ENCODE data around the gene PLPPR3.

The PLPPR3 gene

GRCh38 chr19:810077-810855 lies 11.5 kb downstream of the PLPPR3 start:
- H3K4me3 ChIP-seq (ENCODE audit: low read length), result no peak overlapping the region
- no peak for DNase-seq (ENCODE audit: low read depth)
- no peak for TF ChIP-seq CTCF (IDR thresholded peaks at IDR 0.05; ENCODE audit: insufficient read depth, low read depth, low read length, missing control alignments)

GRCh38 chr19:808423-808775 lies 13.4 kb downstream of the PLPPR3 start:
- no peak for TF ChIP-seq CTCF (IDR thresholded peaks at IDR 0.05; ENCODE audit: insufficient read depth, low read depth, low read length, missing control alignments)
- H3K4me3 ChIP-seq (ENCODE audit: low read length), result no peak overlapping the region

GRCh38 chr19:807627-808422 lies 13.9 kb downstream of the PLPPR3 start:
- H3K4me3 ChIP-seq (ENCODE audit: low read length), result no peak overlapping the region
- TF ChIP-seq CTCF (IDR thresholded peaks at IDR 0.05; ENCODE audit: insufficient read depth, low read depth, low read length, missing control alignments), result no peak
- no peak for DNase-seq (ENCODE audit: low read depth)

More at GRCh38 chr19:808423-808775, 13.4 kb downstream of the PLPPR3 start:
- DNase-seq (ENCODE audit: low read depth), result no peak

GRCh38 chr19:806815-807421 lies 14.8 kb downstream of the PLPPR3 start:
- no peak overlapping the region for H3K4me3 ChIP-seq (ENCODE audit: low read length)
- no peak for TF ChIP-seq CTCF (IDR thresholded peaks at IDR 0.05; ENCODE audit: insufficient read depth, low read depth, low read length, missing control alignments)
- DNase-seq (ENCODE audit: low read depth), result no peak

- no peak for TF ChIP-seq CTCF (IDR thresholded peaks at IDR 0.05; ENCODE audit: insufficient read depth, low read depth, low read length, missing control alignments)
- no peak for DNase-seq (ENCODE audit: low read depth)
- H3K4me3 ChIP-seq (ENCODE audit: low read length), result no peak overlapping the region
These were observed 15.9 kb downstream of the PLPPR3 start for GRCh38 chr19:805600-806550.

GRCh38 chr19:805166-805551 lies 16.6 kb downstream of the PLPPR3 start:
- TF ChIP-seq CTCF (IDR thresholded peaks at IDR 0.05; ENCODE audit: insufficient read depth, low read depth, low read length, missing control alignments), result no peak
- DNase-seq (ENCODE audit: low read depth), result no peak
- no peak overlapping the region for H3K4me3 ChIP-seq (ENCODE audit: low read length)
